ENCODE results near the gene CFAP299. TPM values are rescaled to one million over a fixed set of nuclear protein-coding genes. Genes with fewer than 3 reads are reported as not detected.

CFAP299 gene
- total RNA-seq, 4 donors from 2014 or later, result 0.84 to 2.5 (median 2.2) TPM; not detected in 1

DNA sequence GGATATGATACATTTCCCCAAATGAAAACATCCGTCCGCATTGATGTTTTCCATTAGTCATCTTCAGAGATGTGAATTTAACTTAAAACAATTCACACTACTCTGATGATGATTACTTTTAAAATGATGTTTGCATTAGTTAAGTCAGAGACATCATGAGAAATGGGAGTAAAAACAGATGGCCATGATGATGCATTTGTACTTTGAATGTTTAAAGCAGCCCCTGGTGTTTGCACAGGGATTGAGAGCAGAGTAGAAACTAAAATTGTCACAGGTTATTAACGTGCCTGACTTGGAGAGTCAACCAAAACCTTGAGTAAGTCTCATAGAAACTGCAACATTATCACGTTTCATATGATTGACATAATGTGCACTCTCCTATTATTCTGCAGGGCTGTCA is 117.2 kb downstream of the CFAP299 start:
- Histone ChIP-seq H3K27me3 (no peaks in the 10 kb centered on the region), H3K27ac (replicated peaks in 1 of 4) (no peak overlapping the region), H3K9me3 (no peaks in the 10 kb centered on the region), H3K4me3 (no peak overlapping the region), H3K36me3 (no peaks in the 10 kb centered on the region), H3K4me1 (no peaks in the 10 kb centered on the region)
- WGBS, result 40% methylated on average over 4 of the region's 4 CpGs
- intact Hi-C loops (cut with DNase I), result no loop called here
- TF ChIP-seq, protein P1, sequence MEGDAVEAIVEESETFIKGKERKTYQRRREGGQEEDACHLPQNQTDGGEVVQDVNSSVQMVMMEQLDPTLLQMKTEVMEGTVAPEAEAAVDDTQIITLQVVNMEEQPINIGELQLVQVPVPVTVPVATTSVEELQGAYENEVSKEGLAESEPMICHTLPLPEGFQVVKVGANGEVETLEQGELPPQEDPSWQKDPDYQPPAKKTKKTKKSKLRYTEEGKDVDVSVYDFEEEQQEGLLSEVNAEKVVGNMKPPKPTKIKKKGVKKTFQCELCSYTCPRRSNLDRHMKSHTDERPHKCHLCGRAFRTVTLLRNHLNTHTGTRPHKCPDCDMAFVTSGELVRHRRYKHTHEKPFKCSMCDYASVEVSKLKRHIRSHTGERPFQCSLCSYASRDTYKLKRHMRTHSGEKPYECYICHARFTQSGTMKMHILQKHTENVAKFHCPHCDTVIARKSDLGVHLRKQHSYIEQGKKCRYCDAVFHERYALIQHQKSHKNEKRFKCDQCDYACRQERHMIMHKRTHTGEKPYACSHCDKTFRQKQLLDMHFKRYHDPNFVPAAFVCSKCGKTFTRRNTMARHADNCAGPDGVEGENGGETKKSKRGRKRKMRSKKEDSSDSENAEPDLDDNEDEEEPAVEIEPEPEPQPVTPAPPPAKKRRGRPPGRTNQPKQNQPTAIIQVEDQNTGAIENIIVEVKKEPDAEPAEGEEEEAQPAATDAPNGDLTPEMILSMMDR (IDR thresholded peaks at IDR 0.05), result no peak
- TF ChIP-seq POLR2AphosphoS5 (IDR thresholded peaks at IDR 0.05), result no peak
- no peak for TF ChIP-seq EP300 (IDR thresholded peaks at IDR 0.05)
- TF ChIP-seq POLR2A (IDR thresholded peaks at IDR 0.05; ENCODE audit: low read depth), result no peak
- DNase-seq (ENCODE audit: extremely low spot score), result no peak

DNA sequence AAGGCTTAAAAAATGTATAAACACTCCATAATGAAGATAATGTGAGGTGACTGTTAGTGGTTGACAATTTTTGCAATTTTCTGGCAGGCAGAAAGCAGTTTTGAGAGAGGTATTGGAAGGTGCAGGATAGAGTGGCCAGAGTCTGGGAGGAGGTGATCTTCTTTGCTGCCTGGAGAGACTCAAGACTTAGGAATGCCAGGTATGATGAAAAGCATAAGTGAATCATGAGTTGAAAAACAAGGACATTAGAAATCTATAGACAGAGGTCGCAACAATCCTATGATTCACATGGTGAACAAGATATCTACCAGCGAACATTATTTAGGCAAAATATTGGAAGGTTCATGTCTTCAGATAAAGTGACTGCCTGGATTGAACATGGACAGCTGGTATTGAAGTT is 118.5 kb downstream of the CFAP299 start:
- TF ChIP-seq EP300 (IDR thresholded peaks at IDR 0.05) (no peak), POLR2AphosphoS5 (IDR thresholded peaks at IDR 0.05) (no peak), POLR2A (IDR thresholded peaks at IDR 0.05; ENCODE audit: low read depth) (no peak)
- TF ChIP-seq, protein P1 (IDR thresholded peaks at IDR 0.05), result no peak
- Histone ChIP-seq H3K36me3 (no peaks in the 10 kb centered on the region), H3K9me3 (no peaks in the 10 kb centered on the region), H3K27me3 (no peaks in the 10 kb centered on the region), H3K27ac (replicated peaks in 1 of 4) (no peak overlapping the region), H3K4me3 (no peak overlapping the region), H3K4me1 (no peaks in the 10 kb centered on the region)
- no peak for DNase-seq (ENCODE audit: extremely low spot score)
- intact Hi-C loops (cut with DNase I), result no loop called here
- WGBS, result 89% methylated on average over 2 of the region's 2 CpGs

DNA sequence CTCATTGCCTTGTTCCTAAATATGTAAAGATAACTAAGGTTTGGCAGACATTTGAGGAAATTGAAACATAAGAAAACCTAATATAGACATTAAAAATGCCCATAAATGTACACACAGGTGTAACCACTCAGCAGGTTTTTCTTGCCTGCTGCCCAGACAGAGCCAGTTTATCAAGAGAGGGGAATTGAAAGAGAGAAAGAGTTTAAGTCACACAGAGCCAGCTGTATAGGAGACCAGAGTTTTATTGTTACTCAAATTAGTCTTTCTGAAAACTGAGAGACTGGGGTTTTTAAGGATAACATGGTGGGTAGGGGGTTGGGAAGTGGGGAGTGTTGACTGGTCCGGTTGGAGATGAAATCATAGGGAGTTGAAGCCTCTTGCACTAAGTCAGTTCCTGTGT is 119.0 kb downstream of the CFAP299 start:
- no peaks in the 10 kb centered on the region for H3K4me1 ChIP-seq
- intact Hi-C loops (cut with DNase I), result no loop called here
- H3K27ac ChIP-seq (replicated peaks in 1 of 4), result no peak overlapping the region
- no peaks in the 10 kb centered on the region for H3K9me3 ChIP-seq
- no peak for TF ChIP-seq EP300 (IDR thresholded peaks at IDR 0.05)
- TF ChIP-seq, protein P1 (IDR thresholded peaks at IDR 0.05), result no peak
- no peak for TF ChIP-seq POLR2A (IDR thresholded peaks at IDR 0.05; ENCODE audit: low read depth)
- no peak for TF ChIP-seq POLR2AphosphoS5 (IDR thresholded peaks at IDR 0.05)
- no peaks in the 10 kb centered on the region for H3K27me3 ChIP-seq
- no peaks in the 10 kb centered on the region for H3K36me3 ChIP-seq
- no peak overlapping the region for H3K4me3 ChIP-seq
- no peak for DNase-seq (ENCODE audit: extremely low spot score)
- WGBS, result 89% methylated on average over 1 of the region's 1 CpG

DNA sequence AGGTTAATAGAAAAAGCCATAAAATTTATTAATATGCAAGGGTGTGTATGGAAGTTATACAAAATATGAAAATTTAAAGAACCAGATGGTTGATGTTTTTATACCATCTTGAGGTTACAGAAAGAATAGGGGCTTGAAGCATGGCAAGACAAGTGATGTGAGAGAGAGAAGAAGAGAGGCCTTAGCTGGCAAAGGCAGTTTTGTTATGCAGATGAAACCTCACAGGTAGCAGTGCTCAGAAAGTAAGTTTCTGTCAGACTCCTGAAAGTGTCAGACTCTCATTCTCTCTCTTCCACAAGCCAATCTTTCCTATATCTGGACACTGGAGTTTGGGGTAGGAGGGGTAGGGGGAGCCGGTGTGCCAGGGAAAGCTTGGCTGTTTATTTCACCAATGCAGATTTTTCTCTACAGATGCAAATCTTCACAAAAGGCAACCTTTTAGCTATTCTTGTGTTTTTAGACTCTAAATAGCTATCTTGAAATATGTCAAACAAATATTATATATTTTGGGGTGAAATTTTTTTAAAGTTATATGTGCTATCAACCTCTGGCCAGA is 124.5 kb downstream of the CFAP299 start:
- no peak for TF ChIP-seq EP300 (IDR thresholded peaks at IDR 0.05)
- TF ChIP-seq POLR2A (IDR thresholded peaks at IDR 0.05; ENCODE audit: low read depth), result no peak
- TF ChIP-seq, protein P1 (IDR thresholded peaks at IDR 0.05), result no peak
- TF ChIP-seq POLR2AphosphoS5 (IDR thresholded peaks at IDR 0.05), result no peak
- H3K9me3 ChIP-seq, result no peaks in the 10 kb centered on the region
- DNase-seq (ENCODE audit: extremely low spot score), result no peak
- H3K4me3 ChIP-seq, result no peak overlapping the region
- intact Hi-C loops (cut with DNase I), result no loop called here
- no peaks in the 10 kb centered on the region for H3K27me3 ChIP-seq
- 96% methylated on average over 1 of the region's 1 CpG for whole genome bisulfite sequencing
- no peaks in the 10 kb centered on the region for H3K4me1 ChIP-seq
- no peak overlapping the region for H3K27ac ChIP-seq (replicated peaks in 1 of 4)
- no peaks in the 10 kb centered on the region for H3K36me3 ChIP-seq

DNA sequence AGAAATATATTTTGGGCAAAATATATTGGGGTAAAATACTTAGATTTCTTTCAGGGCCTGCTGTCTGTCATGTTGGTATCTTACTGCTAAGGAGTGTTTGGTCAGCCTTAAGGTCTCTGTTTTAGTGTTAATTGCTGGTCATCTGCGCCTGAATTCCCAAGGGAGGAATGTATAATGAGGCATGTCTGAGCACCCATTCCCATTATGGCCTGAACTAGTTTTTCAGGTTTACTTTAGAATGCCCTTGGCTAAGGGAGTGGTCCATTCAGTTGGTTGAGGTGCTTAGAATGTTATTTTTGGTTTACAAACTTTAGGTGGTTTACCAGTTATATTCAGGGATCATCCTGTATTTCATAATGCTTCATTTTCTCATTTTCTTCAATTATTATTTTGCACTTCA is 125.9 kb downstream of the CFAP299 start:
- H3K27ac ChIP-seq (replicated peaks in 1 of 4), result no peak overlapping the region
- 83% methylated on average over 1 of the region's 1 CpG for WGBS
- no peak for DNase-seq (ENCODE audit: extremely low spot score)
- no peak overlapping the region for H3K4me3 ChIP-seq
- H3K9me3 ChIP-seq, result no peaks in the 10 kb centered on the region
- intact Hi-C loops (cut with DNase I), result no loop called here
- H3K27me3 ChIP-seq, result no peaks in the 10 kb centered on the region
- H3K4me1 ChIP-seq, result peaks cover 0 to 8% (median 0%) of the 10 kb centered on the region in 4 donors
- no peak for TF ChIP-seq POLR2AphosphoS5 (IDR thresholded peaks at IDR 0.05)
- no peak for TF ChIP-seq EP300 (IDR thresholded peaks at IDR 0.05)
- TF ChIP-seq, protein P1 (IDR thresholded peaks at IDR 0.05), result no peak
- no peak for TF ChIP-seq POLR2A (IDR thresholded peaks at IDR 0.05; ENCODE audit: low read depth)
- no peaks in the 10 kb centered on the region for H3K36me3 ChIP-seq

Data from esophagus muscularis mucosa (tissue), 4 donors.